ENCODE measurements around the gene EMC9.

The EMC9 gene

DNA sequence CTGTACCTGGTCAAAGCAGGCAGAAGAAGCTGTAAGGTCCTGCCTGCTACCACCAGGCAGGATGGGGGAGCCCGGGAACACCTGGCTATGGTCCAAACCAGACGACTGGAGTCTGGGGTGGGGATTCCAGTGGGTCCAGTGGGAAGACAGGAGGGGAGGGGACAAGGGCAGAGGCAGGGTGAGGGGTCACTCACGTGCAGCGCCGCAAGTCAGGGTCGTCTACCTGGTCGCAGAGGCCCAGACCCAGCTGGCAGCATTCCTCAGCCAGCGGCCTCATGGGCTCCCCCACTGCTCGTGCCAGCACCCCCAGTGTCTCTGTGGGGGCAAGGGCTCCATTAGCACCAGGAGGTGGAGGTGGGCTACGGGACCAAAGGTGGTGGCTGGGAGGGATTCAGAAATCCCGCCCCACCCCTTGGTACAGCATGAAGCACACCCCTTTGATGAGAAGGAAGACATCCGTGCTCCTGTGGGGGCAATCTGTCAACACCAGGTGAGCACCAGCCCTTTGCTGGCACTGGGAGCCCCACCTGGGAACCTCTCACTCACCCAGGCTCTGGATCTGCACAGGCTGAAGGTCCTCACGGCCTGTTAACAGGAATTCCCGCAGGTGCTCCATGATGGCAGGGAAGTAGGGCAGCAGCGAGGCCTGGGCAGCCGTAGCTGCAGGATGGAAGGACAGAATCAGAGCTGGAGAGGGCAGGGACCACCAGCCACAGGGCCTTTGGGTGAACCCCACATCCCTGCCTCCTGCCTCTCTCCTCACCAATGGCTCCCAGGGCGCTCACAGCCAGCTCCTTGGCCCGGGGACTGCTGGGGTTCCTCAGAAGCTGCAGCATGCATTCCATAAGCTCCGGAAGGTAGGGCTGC, 42.9 kb upstream of the EMC9 start:
- Histone ChIP-seq H3K4me3 (no peak overlapping the region), H3K27ac (no peak overlapping the region), H3K9me3 (no peaks in the 10 kb centered on the region), H3K36me3 (peaks cover 79% of the 10 kb centered on the region), H3K9ac (no peak overlapping the region), H3K27me3 (no peaks in the 10 kb centered on the region), H3K4me1 (peaks cover 37% of the 10 kb centered on the region), H3K4me2 (no peak overlapping the region), H4K20me1 (peaks cover 12% of the 10 kb centered on the region; the same call in 1 of the 2 replicates)
- TF ChIP-seq Cebpa-rat (IDR thresholded peaks at IDR 0.05) = no peak

DNA sequence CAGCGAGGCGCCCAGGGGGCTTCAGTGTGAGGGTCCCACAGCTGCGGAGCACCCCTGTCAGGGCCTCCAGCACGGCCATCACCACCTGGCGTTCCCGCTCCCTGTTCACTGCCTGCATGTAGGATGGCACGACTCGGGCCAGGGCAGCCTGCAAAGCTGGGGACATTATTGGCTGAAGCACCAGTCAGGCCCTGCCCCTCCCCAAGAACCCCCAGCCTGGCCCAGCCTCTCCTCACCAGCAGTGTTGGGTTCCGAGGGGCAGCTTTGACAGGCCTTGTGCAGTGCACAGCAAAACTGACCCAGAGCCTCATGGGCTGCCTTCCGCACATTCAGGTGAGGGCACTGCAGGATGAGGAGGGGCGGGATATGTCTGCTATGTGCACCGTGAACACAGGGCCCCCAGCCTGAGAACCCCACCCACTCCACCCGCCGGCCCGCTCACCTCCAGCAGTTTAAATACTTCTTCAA, 41.7 kb upstream of the EMC9 start:
- H3K4me1 ChIP-seq = peaks cover 41% of the 10 kb centered on the region
- H3K4me2 ChIP-seq = no peak overlapping the region
- peaks cover 92% of the 10 kb centered on the region for H3K36me3 ChIP-seq
- H3K27ac ChIP-seq = no peak overlapping the region
- H3K4me3 ChIP-seq = no peak overlapping the region
- no peaks in the 10 kb centered on the region for H3K27me3 ChIP-seq
- no peak for TF ChIP-seq Cebpa-rat (IDR thresholded peaks at IDR 0.05)
- no peaks in the 10 kb centered on the region for H3K9me3 ChIP-seq
- no peak overlapping the region for H3K9ac ChIP-seq
- H4K20me1 ChIP-seq = peaks cover 15% of the 10 kb centered on the region; the same call in 1 of the 2 replicates

DNA sequence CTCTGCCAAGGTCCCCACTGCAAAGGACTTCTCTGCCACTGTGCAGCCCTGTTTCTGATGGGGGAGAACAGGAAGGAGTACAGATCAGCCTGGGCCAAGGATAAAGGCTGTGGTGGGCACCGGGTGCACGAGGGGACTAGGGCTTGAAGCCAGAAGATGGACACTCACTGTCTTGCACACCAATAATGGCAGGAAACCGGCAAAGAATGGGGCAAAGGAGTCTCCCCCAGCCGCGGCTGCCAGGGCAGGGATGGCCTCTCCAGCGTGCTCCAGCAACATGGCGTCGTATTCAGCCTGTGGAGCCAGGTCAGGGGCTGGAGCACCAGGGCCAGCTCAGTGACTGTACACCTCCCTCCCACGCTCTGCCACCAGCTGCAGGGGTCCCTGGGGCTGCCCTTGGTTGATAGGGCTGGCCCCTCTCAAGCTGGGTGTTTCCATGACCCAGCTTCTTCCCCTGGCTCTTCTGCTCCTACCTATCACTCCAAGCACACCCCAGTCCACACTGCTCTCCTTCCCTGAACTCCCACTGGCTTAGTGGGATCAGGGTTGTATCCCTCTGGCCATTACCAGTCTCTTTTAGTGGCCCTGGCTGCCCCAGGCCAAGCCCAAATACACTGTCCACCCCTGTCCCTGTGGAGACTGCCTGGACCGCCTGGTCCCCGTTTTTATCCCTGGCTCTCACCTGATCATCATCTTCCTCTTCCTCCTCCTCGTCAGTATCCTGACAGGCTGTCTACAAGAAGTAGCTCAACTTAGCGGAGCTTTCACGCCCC, 40.9 kb upstream of the EMC9 start:
- Histone ChIP-seq H3K4me2 (no peak overlapping the region), H4K20me1 (peaks cover 15% of the 10 kb centered on the region; the same call in 1 of the 2 replicates), H3K9me3 (no peaks in the 10 kb centered on the region), H3K9ac (no peak overlapping the region), H3K4me1 (peaks cover 34% of the 10 kb centered on the region), H3K27ac (no peak overlapping the region), H3K4me3 (no peak overlapping the region), H3K36me3 (peaks cover 99% of the 10 kb centered on the region), H3K27me3 (no peaks in the 10 kb centered on the region)
- no peak for TF ChIP-seq Cebpa-rat (IDR thresholded peaks at IDR 0.05)

DNA sequence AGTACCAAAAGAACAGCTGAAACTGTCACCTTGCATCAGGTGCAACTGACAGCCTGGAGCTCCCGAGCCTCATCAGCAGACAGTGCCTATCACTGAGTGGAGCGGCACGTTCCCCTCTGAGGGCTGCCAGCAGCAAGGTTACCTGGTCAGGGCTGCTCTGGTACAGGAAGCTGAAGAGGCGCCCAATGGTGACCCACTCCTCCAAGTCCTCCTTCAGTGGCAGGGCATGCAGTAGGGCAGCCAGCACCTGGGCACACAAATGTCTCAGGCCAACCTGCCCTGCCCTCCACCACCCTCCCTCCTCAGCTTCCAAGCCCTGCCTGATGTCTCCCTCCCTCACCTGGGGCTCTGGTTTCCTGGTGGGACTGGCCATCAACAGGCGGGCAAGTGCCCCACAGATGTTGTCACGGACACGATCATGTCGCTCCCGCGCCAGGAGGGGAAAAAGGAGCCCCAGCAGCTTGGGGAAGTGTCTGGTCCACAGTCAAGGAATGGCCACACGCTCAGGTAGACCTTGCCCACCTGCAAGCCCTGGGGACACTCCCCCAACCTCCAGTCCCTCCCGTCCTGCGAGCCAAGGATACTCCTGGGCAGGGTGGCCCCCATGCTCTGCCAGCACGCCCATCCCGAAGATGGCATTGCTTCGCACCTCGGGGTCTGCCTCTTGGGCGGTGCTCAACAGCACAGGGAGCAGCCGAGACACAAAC, 40.1 kb upstream of the EMC9 start:
- Histone ChIP-seq H3K4me1 (peaks cover 26% of the 10 kb centered on the region), H3K4me3 (no peak overlapping the region), H3K27ac (no peak overlapping the region), H3K27me3 (no peaks in the 10 kb centered on the region), H3K4me2 (no peak overlapping the region), H3K9ac (no peak overlapping the region), H3K36me3 (peaks cover 99% of the 10 kb centered on the region), H3K9me3 (no peaks in the 10 kb centered on the region), H4K20me1 (peaks cover 15% of the 10 kb centered on the region; the same call in 1 of the 2 replicates)
- no peak for TF ChIP-seq Cebpa-rat (IDR thresholded peaks at IDR 0.05)

DNA sequence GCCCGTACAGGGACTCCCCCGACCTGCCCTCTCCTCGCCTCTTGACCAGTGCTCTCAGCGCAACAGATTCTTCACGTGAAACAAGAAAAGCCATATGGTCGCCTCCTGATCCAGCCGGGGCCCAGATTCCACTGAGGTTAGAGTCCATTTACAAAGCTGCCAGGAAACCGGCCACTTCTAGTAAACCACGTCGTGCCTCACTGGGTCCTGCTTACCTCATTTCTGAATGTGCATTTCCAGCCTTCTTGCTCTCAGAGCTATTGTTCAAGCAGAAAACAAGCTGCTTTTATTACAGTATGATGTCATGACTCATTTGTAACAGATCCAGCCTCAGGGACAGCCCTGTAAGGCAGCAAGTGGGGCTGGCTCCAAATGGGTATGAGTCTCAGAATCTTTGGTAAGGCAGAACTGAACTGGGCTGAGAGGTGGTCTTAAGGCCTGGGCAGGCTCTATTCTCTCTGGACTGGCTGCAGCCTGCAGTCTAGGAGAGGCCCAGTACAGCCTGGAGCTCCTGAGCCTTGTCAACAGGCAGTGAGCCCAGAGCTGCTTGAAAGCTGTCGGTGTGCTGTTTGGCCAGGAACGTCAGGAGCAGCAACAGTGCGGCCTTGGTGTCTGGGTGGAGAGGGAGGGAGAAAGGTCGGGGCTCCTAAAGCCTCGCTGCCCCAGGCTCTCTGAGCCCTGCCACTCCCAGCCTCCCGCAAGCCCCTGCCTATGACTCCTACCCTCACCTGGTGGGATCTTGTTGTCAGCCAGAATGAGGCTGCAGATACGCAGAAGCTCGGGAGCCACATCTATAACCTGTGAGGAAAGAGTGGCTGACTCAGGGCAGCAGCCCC, 38.8 kb upstream of the EMC9 start:
- Histone ChIP-seq H3K36me3 (peaks cover 89% of the 10 kb centered on the region), H3K9ac (peak overlapping the region; percentile 44; the same call in 1 of the 2 replicates), H3K4me1 (peaks cover 26% of the 10 kb centered on the region), H3K4me3 (no peak overlapping the region), H3K27me3 (no peaks in the 10 kb centered on the region), H3K9me3 (no peaks in the 10 kb centered on the region), H3K27ac (peak overlapping the region; percentile 41), H3K4me2 (peak overlapping the region; percentile 69), H4K20me1 (peaks cover 15% of the 10 kb centered on the region; the same call in 1 of the 2 replicates)
- TF ChIP-seq Cebpa-rat (IDR thresholded peaks at IDR 0.05) = no peak

DNA sequence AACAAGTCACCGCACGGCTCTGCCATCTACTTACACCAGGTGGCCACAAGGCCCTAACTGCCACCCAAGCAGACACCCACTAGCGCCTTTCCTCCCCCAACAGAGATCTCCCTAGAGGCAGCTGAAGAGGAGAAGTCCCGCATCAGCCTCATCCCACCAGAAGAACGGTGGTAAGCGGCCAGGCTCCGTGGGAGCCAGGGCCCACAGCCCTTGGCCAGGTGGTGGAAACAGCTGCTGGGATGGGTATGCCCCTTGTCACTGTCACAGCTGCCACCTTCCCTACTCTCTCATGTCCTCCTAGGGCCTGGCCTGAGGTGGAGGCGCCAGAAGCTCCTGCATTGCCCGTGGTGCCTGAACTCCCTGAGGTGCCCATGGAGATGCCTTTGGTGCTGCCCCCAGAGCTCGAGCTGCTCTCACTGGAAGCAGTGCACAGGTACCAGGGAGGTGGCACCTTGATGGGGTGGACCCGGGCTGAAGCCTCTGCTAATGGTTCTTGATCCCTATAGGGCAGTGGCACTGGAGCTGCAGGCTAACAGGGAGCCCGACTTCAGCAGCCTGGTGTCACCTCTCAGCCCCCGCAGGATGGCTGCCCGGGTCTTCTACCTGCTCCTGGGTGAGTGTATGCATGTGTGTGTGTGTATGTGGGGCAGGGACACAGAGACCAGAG, 38.0 kb upstream of the EMC9 start:
- H4K20me1 ChIP-seq = peaks cover 15% of the 10 kb centered on the region; the same call in 1 of the 2 replicates
- H3K9ac ChIP-seq = peak overlapping the region; percentile 44; the same call in 1 of the 2 replicates
- H3K4me3 ChIP-seq = no peak overlapping the region
- no peak for TF ChIP-seq Cebpa-rat (IDR thresholded peaks at IDR 0.05)
- peak overlapping the region; percentile 69 for H3K4me2 ChIP-seq
- peaks cover 26% of the 10 kb centered on the region for H3K4me1 ChIP-seq
- H3K27me3 ChIP-seq = no peaks in the 10 kb centered on the region
- peak overlapping the region; percentile 41 for H3K27ac ChIP-seq
- peaks cover 81% of the 10 kb centered on the region for H3K36me3 ChIP-seq
- H3K9me3 ChIP-seq = no peaks in the 10 kb centered on the region

DNA sequence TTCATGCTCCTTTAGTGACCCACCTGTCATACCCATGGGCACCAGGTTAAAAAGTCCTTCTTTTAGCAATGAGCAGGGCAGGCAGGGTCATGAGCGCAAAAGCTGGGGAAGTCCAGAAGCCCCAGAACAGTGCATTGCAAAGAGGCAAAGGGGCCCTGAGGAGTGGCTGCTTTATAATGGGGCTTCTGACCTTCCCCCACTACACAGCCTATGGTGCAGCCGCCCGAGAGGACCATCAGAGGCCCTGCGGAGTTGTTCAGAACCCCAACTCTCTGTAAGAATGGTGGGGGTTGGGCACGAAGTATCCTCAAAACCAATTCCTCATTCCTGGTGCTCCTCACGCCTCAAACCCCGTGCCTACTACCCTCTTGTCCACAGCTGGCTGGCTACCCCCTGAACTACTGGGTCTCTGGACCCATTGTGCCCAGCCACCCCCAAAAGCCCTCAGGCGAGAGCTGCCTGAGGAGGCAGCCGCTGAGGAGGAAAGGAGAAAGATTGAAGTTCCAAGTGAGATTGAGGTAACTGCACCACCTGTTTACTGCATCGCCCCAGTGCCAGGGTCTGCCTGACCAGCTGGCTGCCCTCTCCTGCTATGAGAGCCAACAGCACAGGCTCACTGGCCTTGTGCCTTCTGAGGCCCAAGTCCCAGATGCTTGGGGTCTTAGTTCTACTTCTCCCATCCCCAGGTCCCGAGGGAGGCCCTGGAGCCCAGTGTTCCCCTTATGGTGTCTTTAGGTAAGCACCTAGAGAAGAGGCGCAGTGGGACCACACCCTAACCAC, 37.2 kb upstream of the EMC9 start:
- no peaks in the 10 kb centered on the region for H3K9me3 ChIP-seq
- H3K4me3 ChIP-seq = no peak overlapping the region
- 0 out of 2 replicates have a peak overlapping the region, but pooled peaks have one; percentile 4 for H3K9ac ChIP-seq
- H3K27ac ChIP-seq = peak overlapping the region; percentile 41; the same call in 1 of the 2 replicates
- no peaks in the 10 kb centered on the region for H3K27me3 ChIP-seq
- TF ChIP-seq Cebpa-rat (IDR thresholded peaks at IDR 0.05) = no peak
- H3K4me1 ChIP-seq = peaks cover 26% of the 10 kb centered on the region
- H3K36me3 ChIP-seq = peaks cover 74% of the 10 kb centered on the region
- peak overlapping the region; percentile 69 for H3K4me2 ChIP-seq
- peaks cover 15% of the 10 kb centered on the region; the same call in 1 of the 2 replicates for H4K20me1 ChIP-seq

DNA sequence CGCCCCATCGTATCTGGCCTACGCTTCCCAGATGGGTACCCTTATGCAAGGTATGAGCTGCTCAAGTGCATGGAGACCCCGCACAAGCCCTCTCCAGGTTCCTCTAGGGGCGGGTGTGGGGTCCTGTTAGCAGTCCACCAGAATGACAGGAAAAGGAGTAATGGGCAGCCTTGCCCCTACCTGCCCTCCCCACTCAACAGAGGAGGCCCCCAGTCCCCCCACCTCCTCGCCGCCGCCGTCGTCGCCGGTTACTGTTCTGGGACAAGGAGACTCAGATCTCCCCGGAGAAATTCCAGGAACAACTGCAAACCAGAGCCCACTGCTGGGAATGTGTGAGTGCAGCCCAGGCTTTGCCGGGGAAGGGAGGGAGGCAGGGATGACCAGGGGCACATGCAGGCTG, 36.5 kb upstream of the EMC9 start:
- H3K27me3 ChIP-seq = peaks cover 2% of the 10 kb centered on the region; the same call in 1 of the 2 replicates
- H3K36me3 ChIP-seq = peaks cover 70% of the 10 kb centered on the region
- H3K4me2 ChIP-seq = no peak overlapping the region
- H4K20me1 ChIP-seq = peaks cover 15% of the 10 kb centered on the region; the same call in 1 of the 2 replicates
- TF ChIP-seq Cebpa-rat (IDR thresholded peaks at IDR 0.05) = no peak
- H3K27ac ChIP-seq = no peak overlapping the region
- H3K4me3 ChIP-seq = no peak overlapping the region
- H3K9me3 ChIP-seq = no peaks in the 10 kb centered on the region
- H3K4me1 ChIP-seq = peaks cover 28% of the 10 kb centered on the region
- no peak overlapping the region for H3K9ac ChIP-seq

All from BLaER1 (cell line).